Activated CD4-positive, alpha-beta T cell treated with anti-CD3 and anti-CD28 coated beads, Interleukin-2, amount 10 ng/mL, durations not matched to agents 24 days and 14 days (primary cell): Measurements from ENCODE around the gene PLPP4. TPM values are rescaled to one million over a fixed set of nuclear protein-coding genes. Genes with fewer than 3 reads are reported as not detected.
A peak's percentile ranks its signal among the peaks of the same experiment; 100 is the strongest.

ENCODE experiments used
- DNase-seq: peaks from one replicate; pipeline ENCODE4 v3.0.0; 2022
- H3K27ac Mint-ChIP-seq: one replicate; pipeline ENCODE4 v1.8.0; 2022; ENCODE audit warnings: mild to moderate bottlenecking, mixed read lengths
- H3K27me3 Mint-ChIP-seq: one replicate; pipeline ENCODE4 v1.8.0; 2022; ENCODE audit warnings: mixed read lengths
- H3K36me3 Mint-ChIP-seq: one replicate; pipeline ENCODE4 v1.8.0; 2022; ENCODE audit warnings: low read depth, mild to moderate bottlenecking, mixed read lengths
- H3K4me1 Mint-ChIP-seq: one replicate; pipeline ENCODE4 v1.8.0; 2021; ENCODE audit warnings: mixed read lengths
- H3K4me3 Mint-ChIP-seq: one replicate; pipeline ENCODE4 v1.8.0; 2022; ENCODE audit warnings: mild to moderate bottlenecking, moderate library complexity, mixed read lengths
- H3K9me3 Mint-ChIP-seq: one replicate; pipeline ENCODE4 v1.8.0; 2021; ENCODE audit warnings: mixed read lengths
- intact Hi-C: fragments of 100-400 bp; cut with micrococcal nuclease; formaldehyde crosslinking; loops from one replicate; pipeline ENCODE4 v1.15.1; 2023
- total RNA-seq: library from RNA; stranded (reverse); gene quantifications from 2 replicates; pipeline ENCODE4 v1.2.3, GENCODE V29; 2022

Gene PLPP4
- total RNA-seq, 1 donor from 2014 or later = not detected

DNA sequence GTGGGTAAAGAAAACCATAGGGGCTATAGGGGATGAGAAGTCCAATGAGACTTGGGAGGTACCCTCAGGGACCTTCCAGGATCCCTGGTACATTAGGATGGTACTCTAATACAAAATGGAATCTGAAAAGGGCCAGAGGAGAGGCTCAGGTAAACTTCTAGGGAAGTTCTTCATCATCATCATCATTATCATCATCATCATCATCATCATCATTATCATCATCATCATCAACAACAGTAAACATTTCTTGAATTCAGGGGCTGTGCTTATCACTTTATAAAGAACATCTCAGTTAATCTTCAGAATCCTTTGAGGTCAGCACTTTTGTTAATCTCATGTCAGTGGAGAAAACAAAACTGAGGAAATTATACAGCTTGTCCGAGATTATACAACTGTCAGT is 50.1 kb downstream of the PLPP4 start:
- Mint-ChIP-seq H3K4me1 (no peaks in the 10 kb centered on the region), H3K4me3 (no peak overlapping the region), H3K36me3 (no peaks in the 10 kb centered on the region), H3K27me3 (no peaks in the 10 kb centered on the region), H3K9me3 (no peaks in the 10 kb centered on the region), H3K27ac (no peak overlapping the region)
- DNase-seq = no peak
- intact Hi-C loops = no loop called here

DNA sequence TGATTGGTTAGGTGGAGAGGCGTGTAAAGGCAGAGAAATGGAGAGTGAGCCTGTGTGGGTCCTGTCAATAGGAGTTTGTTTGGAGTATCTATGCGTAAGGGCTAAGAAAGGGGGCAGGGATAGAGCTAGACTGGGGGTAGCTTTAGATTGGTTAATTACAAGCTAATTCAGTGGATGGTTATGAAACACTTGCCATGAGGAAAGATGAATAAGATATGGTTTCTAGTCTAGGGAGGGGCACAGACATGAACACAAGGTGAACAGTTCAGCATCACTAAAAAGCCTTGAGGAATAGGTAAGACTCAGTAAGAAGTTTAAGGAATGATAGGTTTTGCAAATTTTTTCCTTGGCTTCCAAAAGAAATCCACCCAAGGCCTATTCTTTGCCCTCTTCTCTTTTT is 50.6 kb downstream of the PLPP4 start:
- Mint-ChIP-seq H3K36me3 (no peaks in the 10 kb centered on the region), H3K9me3 (no peaks in the 10 kb centered on the region), H3K4me3 (no peak overlapping the region), H3K27ac (no peak overlapping the region), H3K27me3 (no peaks in the 10 kb centered on the region), H3K4me1 (no peaks in the 10 kb centered on the region)
- no peak for DNase-seq
- intact Hi-C loops = no loop called here

DNA sequence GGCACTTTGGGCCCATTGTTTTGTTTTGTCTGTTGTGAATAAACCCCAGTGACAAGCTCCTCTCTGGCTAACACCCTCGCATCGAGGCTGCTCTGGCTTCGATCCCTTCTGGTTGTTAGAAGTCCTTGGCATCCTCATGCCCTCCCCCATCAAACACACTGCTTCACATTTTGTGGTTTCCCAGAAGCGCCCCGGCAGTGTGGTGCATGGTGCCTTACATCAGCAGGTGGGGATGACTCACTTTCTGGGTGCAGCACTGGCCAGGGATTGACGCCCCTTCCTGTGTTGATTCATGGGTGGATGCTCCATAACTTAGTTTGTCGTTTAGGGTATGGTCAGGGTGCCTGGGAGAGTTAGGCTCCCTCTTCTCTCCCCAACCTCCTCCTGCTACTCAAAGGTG is 51.4 kb downstream of the PLPP4 start:
- no peak overlapping the region for H3K4me3 Mint-ChIP-seq
- no peaks in the 10 kb centered on the region for H3K27me3 Mint-ChIP-seq
- intact Hi-C loops = no loop called here
- H3K9me3 Mint-ChIP-seq = peaks cover 4% of the 10 kb centered on the region
- H3K4me1 Mint-ChIP-seq = no peaks in the 10 kb centered on the region
- H3K27ac Mint-ChIP-seq = no peak overlapping the region
- no peak for DNase-seq
- no peaks in the 10 kb centered on the region for H3K36me3 Mint-ChIP-seq

DNA sequence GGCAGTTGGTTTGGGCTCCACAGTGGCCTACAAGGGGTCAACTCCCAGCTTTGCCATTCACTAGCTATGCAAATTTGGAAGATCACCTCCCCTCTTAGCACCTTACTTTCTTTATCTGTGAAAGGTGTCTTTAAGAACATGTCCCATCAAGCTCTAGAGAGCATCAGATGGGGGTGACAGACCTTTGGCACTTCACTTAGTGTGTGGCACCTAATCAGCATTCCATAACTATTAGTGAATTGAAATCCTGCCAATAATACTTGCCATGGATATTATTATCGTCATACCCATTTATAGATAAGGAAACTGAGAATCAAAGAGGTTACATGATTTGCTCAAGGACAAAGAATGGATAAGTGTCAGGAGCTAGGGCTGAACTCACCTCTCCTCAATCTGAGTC is 51.9 kb downstream of the PLPP4 start:
- Mint-ChIP-seq H3K9me3 (peaks cover 7% of the 10 kb centered on the region), H3K4me1 (no peaks in the 10 kb centered on the region)

DNA sequence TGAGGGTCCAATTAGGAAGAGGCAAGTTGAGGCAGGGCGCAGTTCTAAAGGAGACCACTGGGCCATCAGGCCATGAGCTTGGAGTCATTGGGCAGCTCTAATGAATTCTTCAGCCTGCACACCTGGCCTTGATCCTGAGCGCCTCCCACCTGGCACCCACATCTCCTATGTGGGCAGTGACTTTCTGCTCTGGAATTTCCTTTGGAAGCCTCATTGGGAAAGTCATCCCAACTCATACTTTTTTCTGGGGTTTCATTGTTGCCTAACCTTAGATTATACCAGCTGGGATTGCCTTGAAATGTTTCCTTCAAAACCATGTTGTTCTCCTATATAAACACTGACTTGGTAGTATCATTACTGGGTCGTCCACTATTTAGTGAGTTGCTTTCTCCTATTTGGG is 54.1 kb downstream of the PLPP4 start:
- no peaks in the 10 kb centered on the region for H3K27me3 Mint-ChIP-seq
- no peak for DNase-seq
- peaks cover 9% of the 10 kb centered on the region for H3K9me3 Mint-ChIP-seq
- intact Hi-C loops = no loop called here
- no peak overlapping the region for H3K27ac Mint-ChIP-seq
- no peaks in the 10 kb centered on the region for H3K4me1 Mint-ChIP-seq
- no peaks in the 10 kb centered on the region for H3K36me3 Mint-ChIP-seq
- no peak overlapping the region for H3K4me3 Mint-ChIP-seq

More for the DNA sequence above, 51.9 kb downstream of the PLPP4 start:
- DNase-seq = no peak
- intact Hi-C loops = no loop called here
- Mint-ChIP-seq H3K4me3 (no peak overlapping the region), H3K27me3 (no peaks in the 10 kb centered on the region), H3K27ac (no peak overlapping the region), H3K36me3 (no peaks in the 10 kb centered on the region)

DNA sequence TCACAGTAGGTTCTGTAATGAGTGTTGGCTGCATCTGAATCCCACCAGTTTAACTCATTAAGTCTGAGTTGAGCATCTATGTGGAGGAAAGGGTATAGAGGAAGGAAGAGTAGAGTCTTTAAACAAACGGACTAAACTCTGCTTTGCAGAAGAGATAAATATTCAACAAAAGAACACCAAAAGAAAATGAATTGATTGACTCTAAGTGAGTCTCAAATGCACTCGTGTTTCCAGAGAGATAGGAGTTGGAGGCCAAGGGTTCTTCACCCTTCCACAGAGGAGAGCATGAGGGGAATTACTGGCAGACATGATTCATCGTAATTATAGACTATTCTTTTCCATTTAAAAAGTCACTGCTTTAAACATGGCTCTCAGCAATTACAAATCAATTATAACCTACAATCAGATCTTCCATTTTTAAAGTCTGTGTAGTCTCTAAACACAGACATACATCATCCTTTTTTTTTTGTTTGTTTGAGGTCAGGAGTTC is 56.3 kb downstream of the PLPP4 start:
- Mint-ChIP-seq H3K27me3 (no peaks in the 10 kb centered on the region), H3K9me3 (peaks cover 9% of the 10 kb centered on the region)

DNA sequence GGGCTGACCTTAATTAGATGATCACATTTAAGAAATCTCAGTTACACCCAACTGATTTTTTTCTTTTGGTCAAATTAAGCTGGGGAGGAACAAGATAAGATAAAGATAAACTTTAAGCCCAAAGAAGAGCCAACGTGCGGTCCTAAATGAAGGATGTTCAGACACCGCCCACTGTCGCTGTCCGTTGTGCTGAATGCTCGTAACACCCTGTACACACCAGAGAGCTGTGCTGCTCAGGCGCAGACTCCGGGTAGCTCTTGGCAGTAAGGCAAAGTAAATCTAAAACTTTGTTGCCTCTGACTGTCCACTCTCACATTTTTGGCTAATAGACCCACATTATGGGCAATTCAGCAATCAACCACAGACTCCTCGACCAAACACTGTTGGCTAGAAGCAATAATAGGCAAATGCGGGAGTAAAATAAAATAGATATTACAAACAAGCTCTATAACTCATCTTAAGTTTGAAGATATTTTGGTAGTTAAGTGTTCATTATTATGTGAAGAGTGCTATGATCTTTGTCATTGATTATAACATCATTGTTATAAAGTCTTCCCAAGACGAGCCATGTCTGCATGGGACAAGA is 57.1 kb downstream of the PLPP4 start:
- DNase-seq = peak; percentile 73
- Mint-ChIP-seq H3K4me1 (no peaks in the 10 kb centered on the region), H3K4me3 (no peak overlapping the region), H3K27ac (no peak overlapping the region), H3K27me3 (no peaks in the 10 kb centered on the region), H3K36me3 (no peaks in the 10 kb centered on the region), H3K9me3 (peaks cover 9% of the 10 kb centered on the region)
- intact Hi-C loops = no loop called here

More for the DNA sequence above, 56.3 kb downstream of the PLPP4 start:
- Mint-ChIP-seq H3K4me1 (no peaks in the 10 kb centered on the region), H3K4me3 (no peak overlapping the region), H3K27ac (no peak overlapping the region), H3K36me3 (no peaks in the 10 kb centered on the region)
- DNase-seq = no peak
- intact Hi-C loops = no loop called here

DNA sequence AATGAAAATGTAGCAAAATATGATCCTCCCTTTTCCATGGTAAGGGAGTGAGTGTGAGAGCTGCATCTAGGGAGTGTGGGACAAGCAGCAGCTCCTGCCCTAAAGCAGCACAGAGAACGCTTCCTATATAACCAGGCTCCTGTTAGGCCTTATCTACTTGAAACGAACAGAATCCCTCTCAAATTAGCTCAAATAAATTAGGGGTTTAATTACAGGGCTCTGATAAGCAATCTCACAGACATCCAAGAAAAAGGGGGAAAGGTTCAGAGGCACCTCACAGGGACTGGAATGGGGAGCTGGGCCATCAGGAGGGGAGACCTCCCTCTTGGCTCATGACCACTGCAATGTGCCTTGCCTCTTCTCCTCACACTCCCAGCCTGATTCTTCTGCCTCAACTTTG is 57.9 kb downstream of the PLPP4 start:
- Mint-ChIP-seq H3K27me3 (no peaks in the 10 kb centered on the region), H3K9me3 (peaks cover 9% of the 10 kb centered on the region), H3K4me3 (no peak overlapping the region), H3K4me1 (no peaks in the 10 kb centered on the region), H3K36me3 (no peaks in the 10 kb centered on the region), H3K27ac (no peak overlapping the region)
- intact Hi-C loops = no loop called here
- no peak for DNase-seq

DNA sequence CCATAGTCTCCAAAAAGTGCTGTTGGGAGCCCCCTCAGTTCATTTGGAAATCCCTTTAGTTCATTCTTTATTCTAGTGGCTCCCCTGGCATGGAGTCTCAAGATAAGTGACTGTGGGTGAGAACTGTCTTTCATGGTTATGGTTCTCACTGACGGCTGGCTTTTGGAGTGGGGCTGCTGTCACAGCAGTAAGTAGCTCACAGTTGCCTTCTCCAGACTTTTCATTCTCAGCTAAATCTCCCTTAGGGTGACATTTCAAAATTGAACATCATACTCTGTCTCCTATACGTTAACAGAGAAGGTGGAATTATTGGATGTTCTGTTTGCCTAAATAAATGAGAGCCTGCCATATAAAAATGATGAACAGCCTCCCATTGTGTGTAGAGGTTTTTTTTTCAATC is 58.7 kb downstream of the PLPP4 start:
- DNase-seq = no peak
- intact Hi-C loops = no loop called here
- peaks cover 9% of the 10 kb centered on the region for H3K9me3 Mint-ChIP-seq
- no peaks in the 10 kb centered on the region for H3K27me3 Mint-ChIP-seq
- H3K4me3 Mint-ChIP-seq = no peak overlapping the region
- H3K27ac Mint-ChIP-seq = no peak overlapping the region
- H3K36me3 Mint-ChIP-seq = no peaks in the 10 kb centered on the region
- no peaks in the 10 kb centered on the region for H3K4me1 Mint-ChIP-seq

DNA sequence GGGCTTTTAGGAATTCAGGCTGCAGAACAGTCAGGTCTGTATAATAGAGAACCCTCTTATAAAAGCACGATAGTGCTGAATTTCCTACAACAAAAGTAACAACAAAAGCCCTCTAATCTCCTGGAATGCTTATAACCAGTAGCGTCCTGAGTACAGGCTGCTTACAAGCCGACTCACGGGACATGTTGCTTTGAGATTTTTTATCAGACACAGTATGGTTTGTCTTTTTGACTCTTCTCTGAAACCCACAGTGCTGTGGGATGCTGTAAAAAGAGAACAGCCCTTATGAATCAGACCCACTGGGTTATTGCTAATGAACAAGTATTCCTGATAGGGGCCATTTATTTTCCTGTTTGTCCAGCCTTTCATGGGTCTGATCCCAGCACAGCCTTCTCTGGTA is 59.4 kb downstream of the PLPP4 start:
- DNase-seq = no peak
- Mint-ChIP-seq H3K4me3 (no peak overlapping the region), H3K27ac (no peak overlapping the region), H3K36me3 (no peaks in the 10 kb centered on the region), H3K4me1 (no peaks in the 10 kb centered on the region), H3K9me3 (peaks cover 9% of the 10 kb centered on the region), H3K27me3 (no peaks in the 10 kb centered on the region)
- intact Hi-C loops = no loop called here

DNA sequence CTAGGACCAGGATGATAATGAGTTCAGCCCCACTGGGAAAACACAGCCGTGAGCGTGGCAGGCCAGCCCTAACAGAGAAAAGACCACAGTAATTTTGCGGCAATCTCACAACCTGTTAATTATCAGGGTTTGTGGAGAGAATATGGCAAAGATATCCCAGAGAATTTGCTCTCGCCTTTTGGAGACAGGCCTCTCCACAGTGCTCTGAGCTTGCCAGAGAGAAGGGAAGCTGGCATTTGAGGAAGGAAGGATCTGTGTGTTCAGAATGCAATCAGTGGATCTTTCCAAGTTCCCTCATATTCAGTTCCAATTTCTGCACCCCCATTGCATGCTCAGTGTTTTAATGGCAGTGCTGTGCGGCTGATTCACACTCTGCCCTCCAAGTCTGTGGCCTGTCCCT is 60.2 kb downstream of the PLPP4 start:
- no peak for DNase-seq
- no peaks in the 10 kb centered on the region for H3K27me3 Mint-ChIP-seq
- no peaks in the 10 kb centered on the region for H3K36me3 Mint-ChIP-seq
- intact Hi-C loops = no loop called here
- H3K4me1 Mint-ChIP-seq = no peaks in the 10 kb centered on the region
- no peak overlapping the region for H3K27ac Mint-ChIP-seq
- no peak overlapping the region for H3K4me3 Mint-ChIP-seq
- H3K9me3 Mint-ChIP-seq = peaks cover 9% of the 10 kb centered on the region

DNA sequence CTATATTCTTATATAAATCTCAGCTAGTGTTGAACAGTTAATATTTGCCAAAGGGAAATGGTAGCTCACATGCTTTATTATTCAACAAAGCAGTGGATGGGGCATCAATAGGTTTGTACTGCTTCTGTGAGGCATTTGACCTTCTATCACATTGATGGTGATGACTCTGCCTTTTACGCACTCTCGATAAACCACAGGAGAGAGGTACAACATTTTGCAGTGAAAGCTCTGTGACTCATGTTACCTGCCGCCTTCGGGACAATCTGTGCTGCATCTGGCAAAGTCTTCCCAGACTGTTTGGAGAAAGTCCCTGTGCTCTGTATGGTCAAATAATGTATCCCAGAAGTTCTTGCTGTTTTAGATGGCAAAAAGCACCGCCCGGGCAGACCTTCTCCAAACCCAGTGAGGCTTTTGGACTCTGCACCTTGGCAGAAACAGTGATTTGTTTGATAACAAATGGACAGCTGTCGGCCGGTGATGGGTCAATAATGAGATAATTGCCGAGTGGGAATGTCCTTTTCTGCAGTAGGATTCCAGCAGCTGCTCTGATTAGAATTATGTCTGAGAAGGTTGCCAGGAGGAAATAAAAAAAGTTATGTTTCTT is 61.0 kb downstream of the PLPP4 start:
- Mint-ChIP-seq H3K4me1 (no peaks in the 10 kb centered on the region), H3K9me3 (peaks cover 9% of the 10 kb centered on the region), H3K36me3 (no peaks in the 10 kb centered on the region), H3K27ac (no peak overlapping the region), H3K27me3 (no peaks in the 10 kb centered on the region), H3K4me3 (no peak overlapping the region)
- DNase-seq = no peak
- intact Hi-C loops = no loop called here

DNA sequence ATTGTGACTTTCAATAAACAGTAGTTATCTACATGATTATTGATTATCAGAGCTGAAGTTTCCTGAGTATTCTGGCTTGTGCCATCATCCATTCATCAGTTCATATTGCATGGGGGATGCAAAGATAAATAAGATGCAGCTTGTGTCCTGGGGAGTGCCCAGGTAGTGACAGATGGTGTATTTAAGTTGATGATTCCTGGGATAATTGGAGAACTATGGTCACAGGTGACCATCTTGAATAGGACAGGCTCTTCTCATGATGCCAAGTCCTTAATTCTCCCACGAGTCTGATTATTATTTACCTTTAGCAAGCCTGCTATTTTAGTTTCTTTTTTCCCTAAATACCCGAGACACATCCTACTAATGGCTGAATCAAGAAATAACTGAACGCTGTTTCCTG is 64.9 kb downstream of the PLPP4 start:
- intact Hi-C loops = no loop called here
- no peak overlapping the region for H3K4me3 Mint-ChIP-seq
- H3K27me3 Mint-ChIP-seq = peaks cover 2% of the 10 kb centered on the region
- no peaks in the 10 kb centered on the region for H3K4me1 Mint-ChIP-seq
- no peak overlapping the region for H3K27ac Mint-ChIP-seq
- no peak for DNase-seq
- H3K9me3 Mint-ChIP-seq = no peaks in the 10 kb centered on the region
- no peaks in the 10 kb centered on the region for H3K36me3 Mint-ChIP-seq

DNA sequence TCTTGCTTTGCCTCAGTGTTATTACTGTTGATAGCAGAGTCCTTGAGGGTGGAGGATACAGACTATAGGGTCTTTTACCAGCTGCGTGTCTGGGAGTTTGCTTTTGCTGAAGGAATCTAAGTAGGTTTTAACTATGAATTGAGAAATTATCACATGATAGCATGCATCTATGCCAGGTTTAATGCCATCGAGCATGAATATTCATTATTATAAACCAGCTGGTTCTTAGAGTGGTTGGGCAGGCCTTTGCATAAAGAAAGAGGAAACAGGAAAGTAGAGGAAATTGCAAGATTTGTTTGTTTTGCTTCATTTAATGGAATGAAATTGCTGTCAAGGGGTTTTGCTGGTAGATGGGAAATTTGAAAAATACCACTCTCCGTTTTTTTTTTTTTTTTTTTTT is 70.7 kb downstream of the PLPP4 start:
- no peak overlapping the region for H3K4me3 Mint-ChIP-seq
- no peak for DNase-seq
- intact Hi-C loops = no loop called here
- H3K4me1 Mint-ChIP-seq = no peaks in the 10 kb centered on the region
- no peaks in the 10 kb centered on the region for H3K9me3 Mint-ChIP-seq
- H3K27me3 Mint-ChIP-seq = peaks cover 2% of the 10 kb centered on the region
- no peak overlapping the region for H3K27ac Mint-ChIP-seq
- no peaks in the 10 kb centered on the region for H3K36me3 Mint-ChIP-seq

DNA sequence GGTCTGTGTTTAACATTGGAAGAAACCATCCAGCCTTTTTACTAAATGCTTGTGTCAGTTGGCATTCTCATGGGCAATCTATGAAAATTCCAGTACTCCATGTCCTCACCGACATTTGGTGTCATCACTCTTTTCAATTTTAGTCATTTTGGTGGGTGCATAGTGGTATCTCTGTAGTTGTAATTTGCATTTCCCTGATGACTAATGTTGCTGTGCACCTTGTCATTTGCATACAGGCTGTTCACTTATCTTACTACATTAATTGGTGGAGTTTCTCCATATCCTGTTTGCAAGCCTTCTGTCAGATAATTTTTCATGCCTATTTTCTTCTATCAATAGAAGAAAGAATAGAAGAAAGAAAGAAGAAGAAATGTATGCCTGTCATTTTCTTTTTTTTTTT is 73.7 kb downstream of the PLPP4 start:
- H3K9me3 Mint-ChIP-seq = no peaks in the 10 kb centered on the region
- no peaks in the 10 kb centered on the region for H3K4me1 Mint-ChIP-seq
- no peaks in the 10 kb centered on the region for H3K36me3 Mint-ChIP-seq
- H3K27me3 Mint-ChIP-seq = peaks cover 2% of the 10 kb centered on the region
- intact Hi-C loops = no loop called here
- no peak overlapping the region for H3K27ac Mint-ChIP-seq
- no peak for DNase-seq
- H3K4me3 Mint-ChIP-seq = no peak overlapping the region
